Fibroblast of mammary gland (primary cell): ENCODE results near the gene LRP8.
A peak's percentile ranks its signal among the peaks of the same experiment; 100 is the strongest.

Experiments
- DNase-seq: peaks from one replicate; pipeline ENCODE4 v3.0.0-alpha.2; 2010; ENCODE audit warnings: low read depth
- H3K4me3 ChIP-seq: 2 replicates; pipeline ENCODE4 v1.5.1; 2011; ENCODE audit warnings: low read depth, mild to moderate bottlenecking, low read length, moderate library complexity; ENCODE audit not compliant: control insufficient read depth
- CTCF ChIP-seq: conservative IDR thresholded peaks from 2 replicates; pipeline ENCODE4 v1.5.1; 2011; ENCODE audit warnings: low read depth, low read length, inconsistent platforms; ENCODE audit not compliant: control insufficient read depth, insufficient read depth

The LRP8 gene

GRCh38 chr1:53271446-53272090 lies 56.3 kb downstream of the LRP8 start:
- no peak for DNase-seq
- TF ChIP-seq CTCF, result no peak
- H3K4me3 ChIP-seq, result no peak overlapping the region

- no peak for TF ChIP-seq CTCF
Measured at GRCh38 chr1:53270873-53271272, 57.0 kb downstream of the LRP8 start.

GRCh38 chr1:53270107-53270506 lies 57.8 kb downstream of the LRP8 start:
- no peak for DNase-seq
- H3K4me3 ChIP-seq, result no peak overlapping the region
- TF ChIP-seq CTCF, result no peak

More at GRCh38 chr1:53270873-53271272, 57.0 kb downstream of the LRP8 start:
- H3K4me3 ChIP-seq, result no peak overlapping the region
- no peak for DNase-seq

GRCh38 chr1:53267761-53268160 lies 60.1 kb downstream of the LRP8 start:
- no peak for TF ChIP-seq CTCF
- DNase-seq, result no peak
- H3K4me3 ChIP-seq, result no peak overlapping the region

GRCh38 chr1:53266038-53266437 lies 61.8 kb downstream of the LRP8 start:
- no peak for DNase-seq
- no peak overlapping the region for H3K4me3 ChIP-seq
- peak; percentile 22 for TF ChIP-seq CTCF

GRCh38 chr1:53265581-53265980 lies 62.3 kb downstream of the LRP8 start:
- H3K4me3 ChIP-seq, result no peak overlapping the region
- TF ChIP-seq CTCF, result no peak
- no peak for DNase-seq

GRCh38 chr1:53264048-53264447 lies 63.8 kb downstream of the LRP8 start:
- H3K4me3 ChIP-seq, result no peak overlapping the region
- TF ChIP-seq CTCF, result no peak
- no peak for DNase-seq
